Upper lobe of left lung (tissue), 4 donors: ENCODE data around the gene UGT1A5.

Experiments
- CTCF ChIP-seq, 6 experiments: fragments of 450-650 bp in 4 of 6; fragments of 200-600 bp in 2 of 6; sonication (generic) in 2 of 6; IDR thresholded peaks; one replicate each; pipeline ENCODE4 v1.5.1; 2016 to 2019; ENCODE audit warnings: antibody characterized with exemption in 6 of 6
- EP300 ChIP-seq, 4 donors: sonication (generic); formaldehyde crosslinking; IDR thresholded peaks; one replicate each; pipeline ENCODE4 v1.5.1; 2017; ENCODE audit warnings: antibody characterized with exemption in 4 of 4, control low read depth in 2 of 4
- POLR2AphosphoS5 ChIP-seq, 2 donors: sonication (generic); formaldehyde crosslinking; IDR thresholded peaks; one replicate each; pipeline ENCODE4 v1.5.1; 2017; ENCODE audit warnings: antibody characterized with exemption in 2 of 2

DNA sequence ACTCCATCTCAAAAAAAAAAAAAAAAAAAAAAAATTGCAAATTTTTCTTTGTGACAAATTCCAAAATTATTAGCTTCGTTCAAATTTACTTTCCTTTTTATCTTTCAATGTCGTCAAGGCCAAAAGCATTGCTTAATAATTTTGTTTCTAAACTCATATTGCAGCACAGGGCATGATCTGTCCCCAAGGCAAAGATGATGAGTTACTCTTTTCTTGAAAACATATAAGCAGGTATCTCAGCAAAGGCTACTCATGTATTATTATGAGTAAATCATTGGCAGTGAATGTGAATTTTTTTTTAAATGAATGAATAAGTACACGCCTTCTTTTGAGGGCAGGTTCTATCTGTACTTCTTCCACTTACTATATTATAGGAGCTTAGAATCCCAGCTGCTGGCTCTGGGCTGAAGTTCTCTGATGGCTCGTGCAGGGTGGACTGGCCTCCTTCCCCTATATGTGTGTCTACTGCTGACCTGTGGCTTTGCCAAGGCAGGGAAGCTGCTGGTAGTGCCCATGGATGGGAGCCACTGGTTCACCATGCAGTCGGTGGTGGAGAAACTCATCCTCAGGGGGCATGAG lies 31.1 kb upstream of the UGT1A5 start, which contains the start of gene UGT1A7:
- no peak for TF ChIP-seq POLR2AphosphoS5 (IDR thresholded peaks at IDR 0.05)
- no peak for TF ChIP-seq EP300 (IDR thresholded peaks at IDR 0.05)
- no peak for TF ChIP-seq CTCF (IDR thresholded peaks at IDR 0.05)
